ENCODE measurements around the gene TMEM54. TPM values are rescaled to one million over a fixed set of nuclear protein-coding genes. Genes with fewer than 3 reads are reported as not detected.

TMEM54 gene
- total RNA-seq, 1 donor from 2014 or later: 99.0 TPM

DNA sequence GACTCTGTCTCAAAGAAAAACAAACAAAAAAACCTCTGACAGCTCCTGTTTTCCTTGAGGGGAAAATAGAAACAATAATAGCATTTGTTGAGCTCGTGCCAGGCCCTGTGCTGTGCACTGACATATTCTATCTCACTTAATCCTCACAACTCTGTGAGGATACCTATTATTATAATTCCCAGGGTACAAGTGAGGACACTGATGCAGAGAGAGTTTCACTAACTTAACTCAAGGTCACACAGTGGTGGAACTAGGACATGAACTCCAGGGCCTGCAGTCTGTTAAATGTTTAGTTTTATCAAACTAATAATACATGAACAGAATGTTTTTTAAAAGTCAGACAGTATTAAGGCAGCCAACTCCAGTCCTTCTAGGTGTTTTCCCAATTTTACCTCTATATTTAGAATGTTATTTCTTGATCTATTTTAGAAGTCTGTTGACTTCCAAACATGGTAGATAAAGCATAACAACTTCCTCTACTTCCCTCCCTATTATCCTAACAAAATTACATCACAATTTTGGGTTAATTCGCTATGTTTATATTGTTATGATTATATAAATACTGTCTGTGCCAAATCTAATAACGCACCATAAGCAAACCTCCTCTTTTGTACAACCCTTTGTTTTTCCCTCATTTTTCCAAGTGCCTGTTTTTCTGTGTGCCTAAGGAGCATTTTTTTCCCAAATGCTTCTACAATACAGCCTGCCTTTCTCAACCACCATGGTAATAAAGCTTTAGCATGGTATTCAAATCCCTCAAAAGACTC is 35.4 kb downstream of the TMEM54 start:
- TF ChIP-seq, protein P1, sequence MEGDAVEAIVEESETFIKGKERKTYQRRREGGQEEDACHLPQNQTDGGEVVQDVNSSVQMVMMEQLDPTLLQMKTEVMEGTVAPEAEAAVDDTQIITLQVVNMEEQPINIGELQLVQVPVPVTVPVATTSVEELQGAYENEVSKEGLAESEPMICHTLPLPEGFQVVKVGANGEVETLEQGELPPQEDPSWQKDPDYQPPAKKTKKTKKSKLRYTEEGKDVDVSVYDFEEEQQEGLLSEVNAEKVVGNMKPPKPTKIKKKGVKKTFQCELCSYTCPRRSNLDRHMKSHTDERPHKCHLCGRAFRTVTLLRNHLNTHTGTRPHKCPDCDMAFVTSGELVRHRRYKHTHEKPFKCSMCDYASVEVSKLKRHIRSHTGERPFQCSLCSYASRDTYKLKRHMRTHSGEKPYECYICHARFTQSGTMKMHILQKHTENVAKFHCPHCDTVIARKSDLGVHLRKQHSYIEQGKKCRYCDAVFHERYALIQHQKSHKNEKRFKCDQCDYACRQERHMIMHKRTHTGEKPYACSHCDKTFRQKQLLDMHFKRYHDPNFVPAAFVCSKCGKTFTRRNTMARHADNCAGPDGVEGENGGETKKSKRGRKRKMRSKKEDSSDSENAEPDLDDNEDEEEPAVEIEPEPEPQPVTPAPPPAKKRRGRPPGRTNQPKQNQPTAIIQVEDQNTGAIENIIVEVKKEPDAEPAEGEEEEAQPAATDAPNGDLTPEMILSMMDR (IDR thresholded peaks at IDR 0.05; ENCODE audit: insufficient read depth, low read length, poor library complexity, severe bottlenecking): no peak
- DNase-seq (ENCODE audit: low read depth): no peak
- H3K27me3 ChIP-seq (ENCODE audit: control insufficient read depth, insufficient read depth, low read length): peaks cover 9% of the 10 kb centered on the region

DNA sequence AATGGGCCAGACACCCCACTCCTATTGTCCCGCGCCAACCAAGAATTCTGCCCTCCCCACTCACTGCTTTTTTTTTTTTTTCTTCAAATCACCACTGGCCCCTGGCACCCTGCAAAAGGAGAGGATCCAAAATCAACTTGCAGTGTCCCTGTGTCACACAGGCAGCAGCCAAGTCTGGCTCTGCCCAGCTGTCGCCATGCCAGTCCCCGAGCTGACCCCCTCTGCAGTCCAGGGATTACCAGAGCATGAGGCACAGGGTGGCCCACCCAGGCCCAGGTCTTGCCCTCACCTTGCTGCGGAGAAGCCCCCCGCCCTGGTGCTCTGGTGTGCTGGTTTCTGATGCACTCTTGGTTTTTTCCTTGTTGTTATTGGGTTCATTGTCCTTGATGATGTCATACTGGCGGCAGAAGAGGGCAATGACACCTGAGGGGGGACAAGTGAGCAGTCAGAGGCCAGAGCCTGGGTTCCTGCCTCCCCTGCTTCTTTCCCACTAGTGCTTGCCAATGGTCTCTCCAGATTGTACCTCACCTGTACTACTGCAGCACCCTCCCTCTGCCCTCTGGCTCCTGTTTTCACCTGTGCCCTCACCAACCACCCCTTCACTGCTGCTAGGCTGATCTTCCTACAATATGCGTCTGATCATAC is 36.7 kb downstream of the TMEM54 start:
- DNase-seq (ENCODE audit: low read depth): no peak
- TF ChIP-seq, protein P1 (IDR thresholded peaks at IDR 0.05; ENCODE audit: insufficient read depth, low read length, poor library complexity, severe bottlenecking): no peak
- Histone ChIP-seq H3K36me3 (ENCODE audit: control insufficient read depth, insufficient read depth, low read length) (no peaks in the 10 kb centered on the region), H3K27me3 (ENCODE audit: control insufficient read depth, insufficient read depth, low read length) (no peaks in the 10 kb centered on the region), H3K4me3 (ENCODE audit: low read depth, low read length) (no peak overlapping the region)

More for the DNA sequence above, 35.4 kb downstream of the TMEM54 start:
- Histone ChIP-seq H3K36me3 (ENCODE audit: control insufficient read depth, insufficient read depth, low read length) (no peaks in the 10 kb centered on the region), H3K4me3 (ENCODE audit: low read depth, low read length) (no peak overlapping the region)

GRCh38 chr1:32863881-32864245 is 37.3 kb downstream of the TMEM54 start:
- H3K36me3 ChIP-seq (ENCODE audit: control insufficient read depth, insufficient read depth, low read length): no peaks in the 10 kb centered on the region
- TF ChIP-seq, protein P1 (IDR thresholded peaks at IDR 0.05; ENCODE audit: insufficient read depth, low read length, poor library complexity, severe bottlenecking): no peak
- no peaks in the 10 kb centered on the region for H3K27me3 ChIP-seq (ENCODE audit: control insufficient read depth, insufficient read depth, low read length)
- H3K4me3 ChIP-seq (ENCODE audit: low read depth, low read length): no peak overlapping the region
- no peak for DNase-seq (ENCODE audit: low read depth)

GRCh38 chr1:32863218-32863880 is 37.8 kb downstream of the TMEM54 start:
- DNase-seq (ENCODE audit: low read depth): no peak
- TF ChIP-seq, protein P1 (IDR thresholded peaks at IDR 0.05; ENCODE audit: insufficient read depth, low read length, poor library complexity, severe bottlenecking): no peak
- H3K4me3 ChIP-seq (ENCODE audit: low read depth, low read length): no peak overlapping the region
- no peaks in the 10 kb centered on the region for H3K27me3 ChIP-seq (ENCODE audit: control insufficient read depth, insufficient read depth, low read length)
- no peaks in the 10 kb centered on the region for H3K36me3 ChIP-seq (ENCODE audit: control insufficient read depth, insufficient read depth, low read length)

DNA sequence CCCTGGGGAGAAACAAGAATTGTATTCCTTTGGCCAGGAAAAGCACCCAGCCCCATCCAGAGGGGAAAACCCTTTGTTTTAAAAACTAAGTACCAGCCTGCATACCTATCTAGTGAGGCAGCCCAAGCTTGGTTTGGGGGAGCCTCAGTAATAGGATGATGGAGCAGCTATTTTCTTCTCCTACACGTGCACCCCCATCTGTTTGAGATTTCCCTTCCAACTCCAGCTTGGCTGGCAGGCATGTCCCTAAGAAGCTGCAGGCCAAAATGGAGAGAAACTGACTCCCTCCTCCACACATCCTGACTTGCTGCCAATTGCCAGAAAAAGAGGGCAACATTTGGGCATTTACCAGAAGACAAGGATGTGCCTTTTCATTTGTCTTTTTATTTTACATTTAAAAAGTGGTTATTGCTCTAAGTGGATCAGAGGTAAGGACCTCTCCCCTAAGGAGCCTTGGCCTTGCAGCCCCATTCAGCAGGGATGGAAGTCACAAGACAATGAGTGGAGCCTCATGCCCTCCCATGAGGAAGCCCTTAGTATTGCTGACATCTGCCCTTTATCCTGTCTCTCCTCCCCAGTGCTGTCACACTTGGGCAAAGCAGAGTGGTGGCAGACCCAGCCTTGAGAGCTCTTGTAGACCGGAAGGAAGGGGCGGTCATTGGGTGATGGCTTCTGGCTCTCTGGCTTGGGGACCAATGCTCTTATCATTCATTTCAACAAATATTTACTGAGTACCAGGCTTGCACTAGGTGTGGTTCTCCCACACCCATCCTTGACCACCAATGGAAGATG is 39.1 kb downstream of the TMEM54 start:
- TF ChIP-seq, protein P1 (IDR thresholded peaks at IDR 0.05; ENCODE audit: insufficient read depth, low read length, poor library complexity, severe bottlenecking): no peak
- no peaks in the 10 kb centered on the region for H3K36me3 ChIP-seq (ENCODE audit: control insufficient read depth, insufficient read depth, low read length)
- no peak for DNase-seq (ENCODE audit: low read depth)
- no peak overlapping the region for H3K4me3 ChIP-seq (ENCODE audit: low read depth, low read length)
- no peaks in the 10 kb centered on the region for H3K27me3 ChIP-seq (ENCODE audit: control insufficient read depth, insufficient read depth, low read length)
